GM19324 (cell line): ENCODE data around the gene BCL11B.

Source experiments
- ATAC-seq: cut with Tn5 transposase; IDR thresholded peaks from one replicate; pipeline ENCODE4 v1.9.1; 2021; ENCODE audit warnings: mild to moderate bottlenecking, moderate library complexity; ENCODE audit not compliant: unreplicated experiment, low FRiP score

Gene BCL11B

DNA sequence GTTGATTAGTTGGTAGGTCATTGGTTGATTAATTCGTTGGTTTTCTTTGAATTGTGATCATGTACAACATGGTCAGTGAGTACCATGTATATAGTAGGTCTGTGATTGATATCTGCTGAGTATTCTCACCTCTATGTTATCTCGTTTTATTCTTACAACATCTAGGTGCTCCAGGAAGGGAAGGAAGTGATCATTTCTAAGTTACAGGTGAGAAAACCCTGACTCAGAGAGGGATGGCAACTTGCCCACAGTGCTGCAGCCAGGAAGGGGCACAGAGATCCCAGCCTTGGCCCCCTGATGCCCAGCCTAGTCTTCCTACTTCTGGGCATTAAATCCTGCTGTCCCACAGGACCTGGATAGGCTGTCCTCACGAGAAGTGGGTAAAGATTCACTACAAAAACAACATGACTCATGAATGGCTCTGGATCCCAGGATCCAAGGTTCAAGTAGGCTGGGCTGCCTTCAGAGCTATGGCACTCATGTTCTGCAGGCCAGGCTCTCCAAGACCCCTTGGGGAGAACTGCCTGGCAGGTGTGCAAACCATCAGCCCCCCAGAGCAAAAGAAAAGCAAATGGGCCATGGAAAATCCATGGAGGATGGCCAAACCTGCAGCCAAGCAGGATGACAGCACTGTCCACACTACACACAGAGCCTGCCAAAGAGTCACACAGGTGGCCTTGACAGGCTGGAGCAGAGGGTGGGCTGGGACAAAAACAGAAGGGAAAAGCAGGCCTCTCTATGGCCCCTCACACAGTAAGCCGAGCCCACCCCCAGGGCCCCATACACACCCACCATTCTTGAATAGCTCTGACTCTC lies 146.2 kb downstream of the BCL11B start:
- no peak for ATAC-seq

DNA sequence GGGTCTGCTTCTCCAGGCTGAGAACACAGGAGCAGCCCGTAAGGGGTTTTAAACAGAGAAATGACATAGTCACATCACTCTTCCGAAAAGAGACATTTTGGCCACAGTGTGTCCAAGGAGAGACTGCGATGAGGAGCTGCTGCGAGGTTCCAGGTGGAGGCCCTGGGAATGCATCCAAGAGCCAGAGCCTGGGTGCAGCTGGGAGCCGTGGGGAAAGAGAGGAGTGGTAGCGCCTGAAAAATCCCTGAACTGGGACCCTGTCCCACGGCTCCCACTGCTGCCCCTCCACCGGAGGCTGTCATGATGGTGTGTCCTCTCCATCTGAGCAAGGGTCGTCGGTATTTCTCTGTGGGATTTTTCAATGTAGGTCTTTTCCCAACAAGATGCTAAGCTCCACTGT lies 146.9 kb downstream of the BCL11B start:
- no peak for ATAC-seq

DNA sequence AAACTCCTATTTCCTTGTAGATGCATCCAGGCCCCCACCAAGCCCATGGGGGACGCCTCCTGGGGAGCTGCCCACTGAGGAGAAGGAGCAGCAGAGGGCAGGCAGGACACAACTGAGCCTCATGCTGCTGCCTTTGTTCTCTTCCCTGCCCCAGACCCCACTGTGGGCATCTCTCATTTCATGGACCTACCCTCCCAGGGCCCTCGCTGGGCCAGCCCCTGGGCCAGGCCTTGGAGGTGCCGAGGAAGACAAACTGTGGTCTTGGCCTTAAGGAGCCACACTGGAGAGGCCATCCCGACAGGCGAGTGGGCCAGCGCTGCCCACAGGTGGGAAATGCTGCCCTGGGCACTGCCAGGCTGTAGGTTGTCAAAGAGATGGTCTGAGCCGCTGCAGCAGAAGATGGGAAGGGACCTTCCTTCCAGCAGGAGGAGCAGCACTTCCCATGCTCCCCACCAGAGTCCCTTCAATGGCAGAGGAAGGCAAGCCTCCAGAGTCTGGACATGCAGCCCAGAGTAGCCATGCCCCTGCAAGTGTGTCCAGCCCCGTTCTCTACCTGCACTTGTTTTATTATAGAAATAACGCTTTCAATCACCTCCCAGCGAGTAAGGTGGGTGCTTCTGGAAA lies 147.4 kb downstream of the BCL11B start:
- ATAC-seq = no peak

DNA sequence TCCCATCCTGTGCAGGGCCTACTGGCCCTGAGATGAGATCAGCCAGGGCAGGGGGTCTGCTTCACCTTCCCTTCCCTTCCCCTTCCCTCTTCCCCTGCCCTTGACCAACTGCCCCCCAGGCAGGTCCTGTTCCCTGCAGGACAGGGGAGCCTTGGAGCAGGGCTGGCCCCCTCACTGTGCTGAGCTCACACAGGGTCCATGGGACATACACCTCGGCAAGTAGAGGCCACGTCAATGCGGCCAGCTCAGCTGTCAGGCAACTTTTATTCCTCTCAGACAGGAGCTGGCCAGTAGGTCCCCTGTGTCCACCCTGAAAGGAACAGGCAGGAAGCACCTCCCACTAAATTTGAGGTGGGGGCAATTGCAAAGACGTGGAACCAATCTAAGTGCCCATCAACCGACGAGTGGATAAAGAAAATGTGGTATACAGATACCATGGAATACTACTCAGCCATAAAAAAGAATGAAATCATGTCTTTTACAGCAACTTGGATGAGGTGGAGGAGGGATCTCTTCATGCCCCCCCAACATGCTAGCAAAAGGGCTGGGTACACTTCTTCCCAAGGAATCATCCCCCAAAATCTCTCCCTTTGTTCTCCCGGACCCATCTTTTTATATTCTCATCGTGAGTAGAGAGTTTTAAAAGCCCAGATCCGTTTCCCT lies 148.7 kb downstream of the BCL11B start:
- no peak for ATAC-seq

DNA sequence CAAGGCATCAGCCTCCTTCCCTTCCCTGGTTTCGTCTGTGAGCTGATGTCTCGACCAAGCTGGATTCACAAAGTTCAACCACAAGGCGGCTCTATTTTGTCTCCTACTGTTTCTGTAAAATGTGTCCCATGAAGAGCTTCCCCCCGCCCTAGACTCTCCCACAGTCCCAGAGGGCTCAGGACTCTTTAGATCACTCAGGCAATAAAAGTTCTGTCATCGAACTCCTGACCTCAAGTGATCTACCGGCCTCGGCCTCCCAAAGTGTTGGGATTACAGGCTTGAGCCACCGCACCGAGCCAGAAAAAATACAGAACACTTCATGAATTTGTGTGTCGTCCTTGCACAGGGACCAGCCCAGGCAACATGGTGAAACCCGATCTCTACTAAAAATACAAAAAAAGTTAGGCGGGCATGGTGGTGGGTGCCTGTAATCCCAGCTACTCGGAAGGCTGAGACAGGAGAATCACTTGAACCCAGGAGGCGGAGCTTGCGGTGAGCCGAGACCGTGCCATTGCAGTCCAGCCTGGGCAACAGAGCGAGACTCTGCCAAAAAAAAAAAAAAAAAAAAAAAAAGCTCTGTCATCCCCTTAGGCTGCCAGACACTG lies 149.4 kb downstream of the BCL11B start:
- ATAC-seq = no peak

DNA sequence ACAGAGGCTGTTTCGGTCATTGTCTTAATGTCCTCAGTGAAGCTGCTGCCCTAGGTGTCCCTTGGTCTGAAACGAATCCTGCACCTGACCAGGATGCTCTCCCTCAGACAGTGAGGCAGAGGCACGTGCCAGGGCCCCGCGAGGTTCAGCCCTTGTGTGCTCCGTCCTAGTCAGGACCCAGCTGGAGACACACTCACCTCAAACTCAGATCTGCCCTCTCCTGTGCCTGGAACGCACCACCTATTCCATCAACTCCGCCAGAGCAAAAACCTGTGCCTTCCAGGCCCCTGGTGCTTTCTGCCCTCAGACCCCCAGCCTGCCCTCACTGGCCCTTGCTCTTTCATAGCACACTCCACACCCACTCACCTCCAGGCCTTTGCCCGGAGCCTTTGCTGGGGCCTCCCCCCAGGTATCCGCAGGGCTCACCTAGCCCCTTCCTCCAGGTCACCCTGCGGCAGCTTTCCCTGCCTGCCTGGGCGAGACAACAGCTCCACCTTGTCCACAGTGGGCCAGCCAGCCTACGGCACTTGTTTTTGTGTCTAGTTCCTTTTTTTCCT lies 150.6 kb downstream of the BCL11B start:
- no peak for ATAC-seq

DNA sequence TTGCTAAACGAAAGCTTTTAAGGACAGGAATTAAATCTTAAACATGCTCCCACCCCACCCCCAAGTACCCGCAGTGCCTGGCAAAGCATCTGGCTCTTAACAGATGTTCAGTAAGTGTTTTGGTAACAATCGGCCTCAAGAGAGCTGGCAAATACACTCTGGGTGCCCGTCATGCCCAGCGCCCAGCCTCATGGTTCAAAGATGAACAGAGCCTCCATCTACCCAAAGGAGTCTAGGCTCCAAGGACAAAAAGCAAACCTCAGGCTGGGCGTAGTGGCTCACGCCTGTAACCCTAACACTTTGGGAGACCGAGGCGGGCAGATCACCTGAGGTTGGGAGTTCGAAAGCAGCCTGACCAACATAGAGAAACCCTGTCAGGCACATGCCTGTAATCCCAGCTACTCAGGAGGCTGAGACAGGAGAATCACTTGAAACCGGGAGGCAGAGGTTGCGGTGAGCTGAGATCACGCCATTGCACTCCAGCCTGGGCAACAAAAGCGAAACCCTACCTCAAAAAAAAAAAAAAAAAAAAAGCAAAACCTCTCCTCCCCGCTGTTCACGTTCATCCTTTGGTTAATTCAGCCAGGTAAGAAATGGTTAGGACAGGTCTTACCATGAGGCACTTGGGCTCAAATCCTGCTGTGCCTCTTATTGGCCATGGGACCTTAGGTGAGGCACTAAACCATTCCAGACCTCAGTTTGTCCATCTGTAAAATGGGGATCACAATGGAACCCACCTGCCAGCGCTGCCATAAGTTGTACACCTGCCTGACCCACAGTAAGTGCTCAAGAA lies 151.3 kb downstream of the BCL11B start:
- no peak for ATAC-seq

DNA sequence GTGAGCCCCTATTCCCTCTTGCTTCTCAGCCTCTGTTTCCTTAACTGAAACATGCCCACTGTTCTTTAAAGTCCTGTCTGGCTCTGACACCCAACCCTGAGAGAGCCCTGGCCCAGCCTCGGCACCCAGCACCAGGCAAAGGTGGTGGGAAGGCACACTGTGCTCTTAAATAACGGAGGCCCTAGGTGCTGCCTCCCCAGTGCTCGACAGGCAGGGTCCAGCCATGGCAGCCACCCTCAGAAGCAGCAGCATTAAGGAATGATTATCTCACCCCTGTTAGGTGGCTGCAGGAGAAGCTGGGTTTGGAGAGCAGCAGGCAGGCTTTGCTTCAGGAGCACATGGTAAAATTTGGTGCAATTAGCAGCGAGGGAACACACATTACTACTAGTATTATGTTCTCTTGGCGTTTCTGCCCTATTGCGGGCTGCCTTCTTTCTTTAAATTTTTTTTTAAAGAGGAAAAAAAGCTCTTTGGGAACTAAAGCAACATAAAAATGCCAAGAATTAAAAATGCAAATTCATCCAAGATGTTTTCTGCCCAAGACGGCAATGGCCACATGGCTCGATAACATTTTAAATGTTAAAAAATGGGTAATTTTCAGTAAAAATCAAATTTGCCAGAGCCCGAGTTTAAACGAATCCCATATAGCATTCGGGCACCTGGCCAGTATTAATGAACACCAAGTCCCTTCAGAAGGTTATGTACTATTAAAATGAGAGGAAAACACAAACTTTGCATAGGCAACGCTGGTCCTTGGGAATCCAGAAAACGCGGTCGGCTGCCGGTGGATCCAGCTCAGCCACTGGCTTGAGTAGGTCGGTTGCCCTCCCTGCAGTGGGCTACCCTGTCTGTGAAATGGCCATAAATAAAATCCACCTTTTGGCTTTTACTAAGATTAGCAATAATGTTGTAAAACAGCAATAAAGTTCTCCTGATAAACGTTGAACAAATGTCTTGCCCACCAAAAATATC lies 152.2 kb downstream of the BCL11B start:
- ATAC-seq = no peak
